Measurements from ENCODE around the gene TMPRSS5. TPM values are rescaled to one million over a fixed set of nuclear protein-coding genes. Genes with fewer than 3 reads are reported as not detected.

TMPRSS5 gene
- total and polyA plus RNA-seq, 2 of the 8 experiments (the other 6 are each of a cell fraction or from before 2014, with no cell fraction given), result 0.54 to 0.78 TPM

GRCh38 chr11:113685654-113686359, 20.3 kb downstream of the TMPRSS5 start:
- DNase-seq (ENCODE audit: low read depth in 1 of 2, low spot score in 2 of 2), result no peak
- Histone ChIP-seq H3K27ac (ENCODE audit: low read depth, low read length) (no peak overlapping the region), H3K23ac (ENCODE audit: insufficient read length) (no peak overlapping the region), H4K91ac (replicated peaks; ENCODE audit: insufficient read length, low read length) (no peak overlapping the region), H3K79me2 (ENCODE audit: control insufficient read depth in 1 of 2, insufficient read depth in 2 of 2, low read length in 2 of 2) (no peaks in the 10 kb centered on the region), H2BK12ac (ENCODE audit: low read depth, low read length) (no peak overlapping the region), H2BK15ac (ENCODE audit: low read length) (no peak overlapping the region), H3K9me3 (ENCODE audit: insufficient read depth in 2 of 2, low read depth in 1 of 2, low read length in 1 of 2) (no peaks in the 10 kb centered on the region), H4K8ac (ENCODE audit: extremely low read depth, insufficient read depth, low read length) (no peak overlapping the region), H3K36me3 (ENCODE audit: control insufficient read depth in 2 of 4, insufficient read depth in 4 of 4, low read length in 3 of 4) (no peaks in the 10 kb centered on the region), H2BK20ac (ENCODE audit: low read length) (no peak overlapping the region), H2AK5ac (ENCODE audit: low read depth, low read length) (no peak overlapping the region), H3K27me3 (replicated peaks in 1 of 4; ENCODE audit: control insufficient read depth in 3 of 4, extremely low read depth in 1 of 4, insufficient read depth in 3 of 4, low read length in 3 of 4) (no peaks in the 10 kb centered on the region), H4K20me1 (replicated peaks in 1 of 2; ENCODE audit: control insufficient read depth in 1 of 2, insufficient read depth in 2 of 2, low read length in 2 of 2) (no peaks in the 10 kb centered on the region), H2BK120ac (replicated peaks; ENCODE audit: low read depth, low read length) (no peak overlapping the region), H3K4ac (replicated peaks; ENCODE audit: insufficient read length, low read depth, low read length) (no peak overlapping the region), H3K4me3 (ENCODE audit: extremely low read depth in 1 of 4, insufficient read depth in 2 of 4, low read depth in 3 of 4, low read length in 4 of 4) (no peak overlapping the region), H3K4me2 (ENCODE audit: insufficient read depth in 1 of 2, low read depth in 2 of 2, low read length in 2 of 2) (no peak overlapping the region), H3K23me2 (ENCODE audit: low read depth, low read length) (no peaks in the 10 kb centered on the region), H3K9ac (replicated peaks in 1 of 4; ENCODE audit: extremely low read depth in 1 of 4, low read depth in 3 of 4, low read length in 3 of 4) (no peak overlapping the region), H3K4me1 (replicated peaks in 1 of 4; ENCODE audit: control insufficient read depth in 3 of 4, insufficient read depth in 4 of 4, low read length in 3 of 4) (peaks cover 0 to 4% (median 0%) of the 10 kb centered on the region in 4 experiments; a peak in 2 of 7 replicates), H3K18ac (ENCODE audit: extremely low read depth, low read length) (no peak overlapping the region), H3K14ac (ENCODE audit: insufficient read length) (no peak overlapping the region), H2BK5ac (ENCODE audit: low read depth, low read length) (no peak overlapping the region), H3K79me1 (ENCODE audit: low read depth, low read length) (no peaks in the 10 kb centered on the region), H3K56ac (replicated peaks; ENCODE audit: insufficient read length, low read depth, low read length) (no peak overlapping the region), H4K5ac (ENCODE audit: insufficient read length, low read depth, low read length) (no peak overlapping the region), H2AFZ (ENCODE audit: low read length) (no peak overlapping the region)
- no peak for FAIRE-seq
- WGBS, 2 experiments (ENCODE audit: extremely low coverage in 1 of 2, insufficient coverage in 1 of 2, insufficient read length in 1 of 2, insufficient replicate concordance in 2 of 2, low coverage in 1 of 2, low lambda C conversion rate in 2 of 2, missing lambda C conversion rate in 1 of 2), result 89% methylated on average over 2 of the region's 2 CpGs; no CpG with 5 or more reads in 1 of the 2 experiments
- CTCF ChIA-PET (ENCODE audit: partially characterized antibody), result interaction anchor here (1.1 kb wide), 2 partner anchors 97 to 154 kb away, joined by 3 read pairs; no protein-coding TSS in a partner anchor
- POLR2A ChIA-PET (ENCODE audit: partially characterized antibody), result no interaction called here
- TF ChIP-seq, protein P1, sequence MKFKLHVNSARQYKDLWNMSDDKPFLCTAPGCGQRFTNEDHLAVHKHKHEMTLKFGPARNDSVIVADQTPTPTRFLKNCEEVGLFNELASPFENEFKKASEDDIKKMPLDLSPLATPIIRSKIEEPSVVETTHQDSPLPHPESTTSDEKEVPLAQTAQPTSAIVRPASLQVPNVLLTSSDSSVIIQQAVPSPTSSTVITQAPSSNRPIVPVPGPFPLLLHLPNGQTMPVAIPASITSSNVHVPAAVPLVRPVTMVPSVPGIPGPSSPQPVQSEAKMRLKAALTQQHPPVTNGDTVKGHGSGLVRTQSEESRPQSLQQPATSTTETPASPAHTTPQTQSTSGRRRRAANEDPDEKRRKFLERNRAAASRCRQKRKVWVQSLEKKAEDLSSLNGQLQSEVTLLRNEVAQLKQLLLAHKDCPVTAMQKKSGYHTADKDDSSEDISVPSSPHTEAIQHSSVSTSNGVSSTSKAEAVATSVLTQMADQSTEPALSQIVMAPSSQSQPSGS (IDR thresholded peaks at IDR 0.05; ENCODE audit: low read length), result no peak
- TF ChIP-seq JUN (IDR thresholded peaks at IDR 0.05; ENCODE audit: low read depth, low read length) (no peak), YY1 (IDR thresholded peaks at IDR 0.05; ENCODE audit: low read depth, low read length) (no peak), SIN3A (conservative IDR thresholded peaks at IDR 0.05 in 1 of 2, IDR thresholded peaks at IDR 0.05 in 1 of 2; ENCODE audit: low read depth in 1 of 2, low read length in 2 of 2) (no peak), SP2 (IDR thresholded peaks at IDR 0.05; ENCODE audit: low read length) (no peak), BCL11A (IDR thresholded peaks at IDR 0.05; ENCODE audit: low read depth in 2 of 2, low read length in 2 of 2) (no peak), SP1 (IDR thresholded peaks at IDR 0.05; ENCODE audit: low read depth, low read length) (no peak), TEAD4 (IDR thresholded peaks at IDR 0.05; ENCODE audit: low read depth, low read length) (no peak), KDM1A (IDR thresholded peaks at IDR 0.05; ENCODE audit: borderline replicate concordance, low read length) (no peak), POU5F1 (IDR thresholded peaks at IDR 0.05; ENCODE audit: low read depth, low read length) (no peak)
- TF ChIP-seq, protein P2, sequence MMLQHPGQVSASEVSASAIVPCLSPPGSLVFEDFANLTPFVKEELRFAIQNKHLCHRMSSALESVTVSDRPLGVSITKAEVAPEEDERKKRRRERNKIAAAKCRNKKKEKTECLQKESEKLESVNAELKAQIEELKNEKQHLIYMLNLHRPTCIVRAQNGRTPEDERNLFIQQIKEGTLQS (IDR thresholded peaks at IDR 0.05; ENCODE audit: insufficient read depth, low read depth, low read length), result no peak
